HG03571 (cell line): Measurements from ENCODE around the gene ZSWIM6.
A peak's percentile ranks its signal among the peaks of the same experiment; 100 is the strongest.
"Not testable (repeated sequence)": the region's sequence is repeated elsewhere in the genome, so short reads cannot be mapped to it uniquely, and the experiment has no call there.

ENCODE experiments used
- ATAC-seq: cut with Tn5 transposase; IDR thresholded peaks from one replicate; pipeline ENCODE4 v1.9.1; 2021; ENCODE audit not compliant: unreplicated experiment

ZSWIM6 gene

DNA sequence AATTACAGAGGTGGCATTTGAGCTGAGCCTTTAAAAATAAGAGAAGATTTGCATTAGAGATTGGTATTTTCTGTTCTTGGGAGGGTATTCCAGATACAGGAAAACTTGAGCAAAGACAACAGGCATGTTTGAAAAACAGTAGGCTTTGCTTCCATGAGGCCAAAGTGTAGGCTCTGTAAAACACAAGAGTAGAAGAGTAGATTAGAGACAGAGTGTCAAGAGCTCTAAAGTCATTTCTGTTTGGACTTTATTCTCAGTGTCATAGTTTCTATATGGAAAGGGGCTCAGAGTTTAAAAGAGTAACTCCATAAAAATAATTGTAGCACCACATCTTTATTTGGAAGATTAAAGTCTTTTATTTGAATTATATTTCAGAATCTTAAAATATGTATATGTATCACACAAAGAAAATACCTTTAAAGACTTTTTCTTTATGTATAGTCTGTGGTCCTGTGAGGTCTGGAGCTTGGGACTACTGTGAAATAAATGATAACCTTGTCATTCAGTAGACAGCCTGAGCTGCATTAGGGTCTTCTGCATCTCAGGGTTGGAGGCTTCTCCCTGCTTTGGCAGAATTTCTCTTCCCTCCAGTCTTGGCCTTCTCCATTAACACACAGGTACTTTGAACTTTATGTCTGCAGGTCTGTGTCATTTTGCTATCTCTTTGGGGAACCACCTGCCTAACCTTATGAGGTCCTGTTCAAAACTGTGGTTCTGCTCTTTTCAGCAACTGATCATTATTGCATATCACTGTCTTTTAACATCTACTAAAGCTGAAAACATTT, 73.6 kb downstream of the ZSWIM6 start:
- no peak for ATAC-seq

DNA sequence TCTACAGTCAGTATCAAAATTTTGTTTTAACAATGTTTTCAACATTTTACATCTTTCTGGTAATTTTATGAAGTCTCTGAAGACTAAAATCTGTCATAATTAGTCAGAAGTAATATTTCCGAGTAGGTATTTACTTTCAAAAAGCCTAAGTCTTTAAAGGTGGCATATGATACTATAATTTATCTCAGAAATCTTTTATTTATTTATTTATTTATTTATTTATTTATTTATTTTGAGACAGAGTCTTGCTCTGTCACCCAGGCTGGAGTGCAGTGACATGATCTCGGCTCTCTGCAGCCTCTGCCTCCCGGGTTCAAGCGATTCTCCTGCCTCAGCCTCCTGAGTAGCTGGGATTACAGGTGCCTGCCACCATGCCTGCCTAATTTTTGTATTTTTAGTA, 74.4 kb downstream of the ZSWIM6 start:
- ATAC-seq = not testable (repeated sequence)

DNA sequence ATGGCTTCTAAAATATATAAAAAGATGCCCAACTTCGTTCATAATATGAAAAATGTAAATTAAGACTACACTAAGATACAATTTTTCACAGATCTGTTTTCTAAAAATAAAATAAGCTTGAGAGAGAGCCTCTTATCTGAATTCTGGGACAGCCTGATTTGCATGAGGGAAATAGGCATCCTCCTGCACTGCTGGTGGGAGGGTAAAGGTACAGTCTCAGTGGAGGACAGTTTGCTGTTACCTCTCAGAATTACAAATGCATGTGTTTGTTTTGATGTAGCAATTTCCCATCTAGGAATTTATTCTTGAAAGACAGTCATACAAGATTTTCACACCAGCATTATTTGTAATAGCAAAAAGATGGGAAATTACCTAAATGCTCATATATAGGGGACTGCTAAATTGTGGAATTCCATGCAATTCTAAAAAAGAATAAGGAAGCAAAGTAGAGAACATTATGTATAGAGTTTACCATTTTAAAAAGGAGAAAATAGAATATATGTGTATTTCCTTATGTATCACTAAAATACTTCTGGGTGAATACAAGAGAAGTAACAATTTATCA, 75.7 kb downstream of the ZSWIM6 start:
- no peak for ATAC-seq

DNA sequence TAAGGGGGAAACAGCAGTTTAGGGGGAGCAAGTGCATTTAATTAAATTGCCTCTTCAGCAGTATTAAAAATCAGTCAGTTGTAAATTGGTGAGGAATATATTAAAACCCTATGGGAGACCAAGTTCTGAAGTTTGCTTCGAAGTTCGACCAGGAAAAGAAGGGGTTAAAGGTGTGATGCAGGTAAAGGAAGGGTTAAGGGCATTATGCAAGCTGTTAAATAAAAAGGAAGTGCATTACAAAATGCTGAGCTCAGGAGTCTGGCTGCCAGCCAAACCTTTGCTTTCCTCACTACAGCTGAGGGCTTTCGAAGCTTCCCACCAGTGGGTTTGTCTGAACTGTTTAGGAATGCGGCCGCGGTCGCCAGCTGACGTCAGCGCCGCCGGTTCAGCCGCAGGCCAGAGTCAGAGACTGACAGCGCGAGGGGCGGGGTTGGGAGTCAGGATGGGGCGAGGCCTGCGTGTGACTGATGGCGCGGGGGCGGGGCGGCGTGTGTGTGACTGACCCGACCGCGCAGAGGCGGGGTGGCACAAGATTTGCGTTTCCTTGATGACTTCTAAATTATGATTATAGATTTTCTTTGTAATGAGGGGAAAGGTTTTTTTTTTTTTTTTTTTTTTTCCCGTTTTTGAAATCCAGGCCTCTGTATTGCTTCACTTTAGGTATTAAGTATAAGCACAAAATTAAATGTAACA, 76.6 kb downstream of the ZSWIM6 start:
- peak; percentile 100 for ATAC-seq

DNA sequence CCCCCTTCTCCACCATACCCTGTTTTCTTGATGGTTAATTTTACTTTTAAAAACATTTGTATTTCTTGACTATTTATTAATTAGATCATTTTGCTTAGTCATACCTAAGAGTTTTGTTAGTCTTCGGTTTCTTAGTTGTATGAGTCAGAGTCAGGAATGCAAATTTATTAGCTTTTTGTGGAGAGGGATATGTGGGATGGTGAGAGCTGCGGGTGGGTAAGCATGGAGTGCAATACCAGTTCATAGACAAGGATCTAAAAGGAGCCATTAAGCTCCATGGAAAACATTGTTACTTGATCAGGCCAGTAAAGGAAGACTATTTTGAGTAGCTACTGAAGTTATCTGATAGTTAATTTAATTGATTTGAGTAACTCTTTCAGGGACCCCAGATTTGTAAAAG, 77.5 kb downstream of the ZSWIM6 start:
- no peak for ATAC-seq

DNA sequence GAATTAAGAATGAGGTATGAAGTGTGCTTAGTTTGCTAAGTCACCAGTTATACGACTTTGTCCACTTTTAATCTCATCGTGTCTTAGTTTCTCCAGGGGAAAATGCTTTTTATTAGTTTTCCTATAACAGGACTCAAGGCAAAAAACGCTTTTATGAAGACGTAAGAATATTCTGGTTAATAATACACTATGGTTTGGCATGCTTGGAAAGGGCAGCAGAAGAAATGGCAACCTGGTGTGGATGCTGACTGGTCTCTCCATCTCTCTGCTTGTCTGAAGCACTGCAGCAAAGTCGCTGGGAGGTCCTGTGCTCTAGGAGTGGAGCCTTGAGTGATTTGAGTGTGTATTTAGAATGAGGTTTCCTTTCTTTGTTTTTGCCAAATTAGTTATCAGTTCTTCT, 78.8 kb downstream of the ZSWIM6 start:
- ATAC-seq = no peak

DNA sequence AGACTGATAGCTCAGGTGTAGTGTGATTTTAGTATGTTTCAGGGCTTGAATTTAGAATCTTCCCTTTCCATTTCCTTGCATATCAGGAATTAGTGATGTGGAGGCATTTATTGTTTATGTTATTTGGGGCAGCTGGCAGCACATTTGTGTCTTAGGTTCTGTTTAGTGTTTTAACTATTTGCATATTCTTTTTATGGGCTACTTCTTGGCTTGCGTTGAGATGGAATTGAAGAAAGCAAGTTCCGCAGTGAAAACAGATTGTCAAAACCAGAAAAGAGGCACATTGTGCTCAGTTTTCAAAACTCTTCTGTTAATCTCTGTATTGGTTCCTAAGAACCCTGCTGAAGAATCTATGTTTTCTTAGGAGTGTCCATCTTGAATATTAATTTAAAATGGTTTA, 80.3 kb downstream of the ZSWIM6 start:
- no peak for ATAC-seq

DNA sequence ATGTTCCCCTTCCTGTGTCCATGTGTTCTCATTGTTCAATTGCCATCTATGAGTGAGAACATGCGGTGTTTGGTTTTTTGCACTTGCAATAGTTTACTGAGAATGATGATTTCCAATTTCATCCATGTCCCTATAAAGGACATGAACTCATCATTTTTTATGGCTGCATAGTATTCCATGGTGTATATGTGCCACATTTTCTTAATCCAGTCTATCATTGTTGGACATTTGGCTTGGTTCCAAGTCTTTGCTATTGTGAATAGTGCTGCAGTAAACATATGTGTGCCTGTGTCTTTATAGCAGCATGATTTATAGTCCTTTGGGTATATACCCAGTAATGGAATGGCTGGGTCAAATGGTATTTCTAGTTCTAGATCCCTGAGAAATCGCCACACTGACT, 81.1 kb downstream of the ZSWIM6 start:
- not testable (repeated sequence) for ATAC-seq

DNA sequence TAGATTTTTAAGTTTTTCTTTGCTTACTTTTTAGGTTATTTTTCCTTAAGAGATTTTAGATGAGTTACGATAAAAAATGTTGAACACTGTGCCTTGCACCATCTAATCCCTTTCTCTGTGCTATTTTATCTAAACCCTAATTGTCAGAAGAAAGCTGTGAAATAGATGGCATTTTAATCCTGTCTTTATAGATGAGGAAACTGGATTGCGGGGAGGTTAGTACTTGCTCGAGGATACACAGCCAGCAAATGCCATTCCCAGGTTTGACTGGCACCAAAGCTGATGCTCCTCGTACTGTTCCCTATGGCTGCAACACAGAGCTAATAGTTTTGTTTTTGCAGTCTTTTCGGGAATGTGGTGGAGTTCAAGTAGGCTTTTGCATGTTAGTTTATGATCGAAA, 82.7 kb downstream of the ZSWIM6 start:
- ATAC-seq = no peak

DNA sequence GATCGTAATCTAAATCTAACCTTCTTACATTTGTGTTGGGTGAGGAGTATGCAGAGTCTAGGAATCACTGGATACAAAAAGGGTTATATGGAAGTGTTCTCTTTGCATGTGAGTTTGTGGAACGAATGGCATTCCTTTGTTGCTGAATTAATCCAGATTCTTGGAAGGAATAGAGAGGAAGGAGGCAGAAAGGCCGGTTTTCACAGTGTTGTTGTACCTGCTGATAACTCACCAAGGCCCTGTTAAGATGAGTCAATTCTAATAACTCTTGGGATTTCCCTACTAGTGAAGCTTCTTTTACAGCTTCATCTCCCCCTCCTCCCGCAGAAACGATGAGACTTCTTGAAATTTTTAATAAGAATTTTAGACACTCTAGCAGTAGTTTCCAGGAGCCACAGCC, 84.0 kb downstream of the ZSWIM6 start:
- no peak for ATAC-seq

DNA sequence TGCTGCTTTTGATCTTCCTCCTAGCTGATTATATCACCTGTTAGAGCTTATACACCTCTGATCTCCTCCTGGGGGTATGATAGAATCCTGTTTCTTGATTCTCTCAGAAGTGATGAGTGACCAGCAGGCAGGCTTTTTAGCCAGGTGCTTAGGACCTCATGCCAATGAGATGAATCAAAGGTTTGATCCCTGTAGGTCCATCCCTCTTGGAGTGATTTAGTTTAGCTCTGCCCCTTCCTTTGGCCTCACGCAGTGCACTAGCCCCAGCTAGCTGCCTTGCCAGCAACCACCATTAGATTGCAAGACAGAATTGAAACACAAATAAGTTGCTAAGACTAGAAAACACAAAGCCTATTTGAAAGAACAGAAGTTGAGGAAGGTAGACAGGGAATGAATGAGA, 84.4 kb downstream of the ZSWIM6 start:
- no peak for ATAC-seq

DNA sequence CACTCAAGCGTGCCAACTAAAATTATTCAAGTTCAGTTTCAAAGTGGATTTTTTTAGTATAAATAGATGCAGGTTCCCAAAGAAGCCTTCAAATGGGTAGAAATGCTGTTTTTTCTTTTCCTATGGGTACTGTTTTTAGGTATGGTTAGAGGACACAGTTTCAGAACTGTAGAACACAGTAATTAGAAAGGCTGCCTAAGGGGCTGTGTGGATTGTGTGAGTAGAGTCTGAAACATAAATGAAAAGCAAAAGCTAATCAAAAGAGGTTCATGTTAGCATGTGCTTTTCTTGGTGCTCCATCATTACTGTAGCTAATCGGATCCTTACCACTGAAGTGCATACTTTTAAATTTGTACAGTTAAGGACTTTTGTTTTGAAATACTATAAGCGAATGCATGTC, 85.3 kb downstream of the ZSWIM6 start:
- no peak for ATAC-seq

DNA sequence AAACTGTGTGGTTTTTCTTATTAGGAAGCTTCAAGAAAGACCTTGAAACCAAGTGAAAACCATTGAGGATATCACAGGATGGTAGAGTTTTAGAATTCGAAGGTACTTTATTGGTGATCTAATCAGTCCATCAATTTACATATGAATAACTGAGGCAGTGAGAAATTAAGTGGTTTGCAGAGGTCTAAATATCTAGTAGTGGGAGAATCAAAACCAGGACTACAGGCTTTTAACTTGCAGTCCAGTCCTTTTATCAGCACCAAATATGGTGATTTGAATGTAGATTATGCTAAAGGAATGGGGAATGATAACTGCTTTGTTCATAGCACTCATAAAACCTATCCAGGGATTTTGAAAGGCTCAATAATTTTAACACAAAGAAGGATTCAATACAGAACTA, 85.8 kb downstream of the ZSWIM6 start:
- ATAC-seq = no peak

DNA sequence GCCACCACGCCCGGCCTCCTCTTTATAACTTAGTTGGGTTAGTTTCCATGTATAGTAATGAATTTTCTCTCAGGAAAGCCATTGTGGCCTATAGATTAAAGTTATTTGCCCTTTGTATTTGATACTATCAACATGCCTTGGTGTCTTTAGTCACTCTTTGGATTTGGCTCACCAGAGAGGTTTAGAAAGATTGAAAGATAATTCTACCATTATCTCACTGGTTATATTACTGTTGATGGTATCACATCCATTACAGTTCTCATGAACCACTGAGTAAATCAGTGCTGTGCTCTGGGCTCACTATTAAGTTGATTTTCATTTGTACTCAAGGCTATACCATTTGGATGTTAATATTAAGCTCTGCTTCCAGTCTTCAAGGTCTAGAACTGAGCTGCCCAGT, 87.0 kb downstream of the ZSWIM6 start:
- ATAC-seq = no peak

DNA sequence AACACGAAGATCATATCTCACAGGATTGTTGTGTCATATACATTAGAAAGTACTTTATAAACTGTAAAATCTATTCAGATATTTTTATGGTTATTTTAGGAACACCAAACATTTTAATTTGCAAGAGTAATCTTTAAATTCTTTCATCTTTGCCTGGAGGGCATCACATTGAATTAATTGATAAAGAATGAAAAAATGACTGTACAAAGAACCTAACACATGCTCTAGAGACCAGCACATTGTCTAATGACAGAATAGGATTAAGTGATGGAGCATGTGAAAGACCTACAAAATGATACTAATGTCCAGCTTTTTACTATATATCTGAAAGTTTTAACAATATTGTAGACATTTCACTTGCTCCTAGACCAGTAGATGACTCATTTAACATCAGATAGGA, 88.0 kb downstream of the ZSWIM6 start:
- no peak for ATAC-seq

DNA sequence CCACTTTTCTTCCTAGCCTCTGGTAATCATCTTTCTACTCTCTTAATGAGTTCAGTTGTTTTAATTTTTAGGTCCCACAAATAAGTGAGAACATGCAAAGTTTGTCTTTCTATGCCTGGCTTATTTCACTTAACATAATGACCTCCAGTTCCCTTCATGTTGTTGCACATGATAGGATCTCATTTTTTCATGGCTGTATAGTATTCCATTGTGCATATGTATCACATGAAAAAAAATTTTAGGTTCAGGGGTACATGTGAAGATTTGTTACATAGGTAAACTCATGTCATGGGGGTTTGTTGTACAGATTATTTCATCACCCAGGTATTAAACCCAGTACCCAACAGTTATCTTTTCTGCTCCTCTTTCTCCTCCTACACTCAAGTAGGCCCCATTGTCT, 89.2 kb downstream of the ZSWIM6 start:
- not testable (repeated sequence) for ATAC-seq

DNA sequence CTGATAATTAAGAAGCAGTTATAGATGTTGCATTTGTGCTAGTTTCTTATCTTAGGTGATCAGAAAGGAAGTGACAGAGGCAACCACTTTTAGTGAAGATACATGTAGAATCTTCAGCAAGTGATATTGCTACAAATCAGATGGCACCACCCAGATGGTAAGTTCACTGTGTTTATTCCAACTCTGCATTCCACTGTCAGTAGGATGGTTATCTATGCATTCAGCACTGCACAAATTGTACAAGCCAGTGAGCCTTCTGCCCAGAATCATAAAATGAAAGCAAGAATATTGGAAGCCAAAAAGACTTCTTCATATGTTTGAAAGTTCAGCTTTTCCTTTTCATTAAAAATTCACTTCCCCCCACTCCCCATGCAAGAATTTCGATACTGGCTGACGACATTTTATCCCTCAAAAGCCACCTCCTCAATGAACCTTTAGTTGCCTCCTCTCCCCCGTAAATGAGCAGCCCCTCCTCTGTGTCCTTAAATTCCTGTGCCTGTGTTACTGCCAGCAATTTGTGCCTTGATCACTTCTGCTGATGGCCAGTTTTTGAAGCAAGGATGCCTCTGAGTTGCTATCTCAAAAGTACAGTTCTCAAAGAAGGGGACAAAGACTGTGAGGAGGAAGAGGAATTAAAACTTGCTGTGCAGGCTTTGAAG, 91.6 kb downstream of the ZSWIM6 start:
- ATAC-seq = no peak

DNA sequence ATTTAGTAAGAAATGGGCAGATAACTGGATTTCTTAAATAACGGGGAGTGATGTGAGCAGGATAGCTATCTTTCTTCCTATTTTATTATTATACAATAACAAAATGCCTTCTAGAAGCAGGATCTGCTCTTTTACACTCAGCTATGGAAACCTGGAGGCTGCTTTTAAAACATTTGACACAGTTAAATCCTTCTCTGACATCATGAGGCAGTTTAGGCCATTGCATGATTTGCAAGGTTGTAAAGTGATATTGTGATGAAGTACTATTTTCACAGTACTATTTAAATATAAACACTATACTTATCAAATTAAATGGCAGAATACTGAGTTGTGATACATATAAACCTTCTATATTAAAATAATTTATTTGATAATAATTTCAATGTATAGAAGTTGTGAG, 93.9 kb downstream of the ZSWIM6 start:
- ATAC-seq = no peak

DNA sequence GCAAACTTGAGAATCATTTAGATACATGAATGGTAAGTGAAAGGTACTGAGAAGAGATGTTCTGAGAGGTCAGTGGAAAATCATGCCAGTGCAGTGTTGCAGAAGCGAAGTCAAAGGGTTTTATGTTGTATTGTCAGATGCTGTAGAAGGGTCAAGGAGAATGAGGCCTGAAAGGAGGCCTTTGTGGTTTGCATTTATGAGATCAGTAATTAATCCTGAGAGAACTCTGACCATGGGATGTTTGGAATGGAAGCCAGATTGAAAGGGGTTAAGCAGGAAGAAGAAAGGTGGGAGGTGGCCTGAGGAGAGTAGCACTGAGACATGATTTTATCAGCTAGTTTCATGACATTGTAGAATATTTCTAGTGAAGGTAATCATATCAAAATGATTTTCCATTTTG, 97.8 kb downstream of the ZSWIM6 start:
- ATAC-seq = no peak

DNA sequence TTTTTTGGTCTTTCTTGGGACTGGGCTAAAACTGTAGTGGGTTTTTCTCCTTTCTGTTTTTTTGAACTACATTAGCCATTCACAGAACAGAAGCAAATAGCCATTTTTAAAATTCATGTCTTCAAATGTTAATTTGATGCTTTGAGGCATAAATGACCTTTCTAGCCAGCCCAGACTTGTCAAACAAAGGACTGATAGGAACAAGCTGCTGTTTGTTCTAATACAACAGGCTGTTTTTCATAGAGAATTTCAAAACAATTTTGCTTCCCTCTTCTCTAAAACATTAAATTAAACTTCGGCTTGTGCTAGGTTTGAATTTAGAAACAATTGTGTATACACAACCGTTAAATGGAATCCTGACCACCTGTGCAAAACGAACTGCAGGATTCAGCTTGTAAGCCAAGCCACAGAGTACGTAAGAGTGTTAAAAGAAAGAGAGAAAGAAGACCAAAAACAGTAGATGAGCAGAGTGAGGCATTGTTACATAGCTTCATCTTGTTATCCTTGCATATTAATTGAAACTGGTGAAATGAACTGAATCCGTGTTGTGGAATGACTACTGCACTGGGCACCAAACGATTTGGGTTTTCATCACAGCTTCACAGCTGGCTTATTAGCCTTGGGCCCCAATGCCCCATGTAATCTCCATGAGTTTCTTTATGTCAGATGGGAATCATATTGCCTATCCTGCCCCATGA, 100.0 kb downstream of the ZSWIM6 start:
- ATAC-seq = no peak

DNA sequence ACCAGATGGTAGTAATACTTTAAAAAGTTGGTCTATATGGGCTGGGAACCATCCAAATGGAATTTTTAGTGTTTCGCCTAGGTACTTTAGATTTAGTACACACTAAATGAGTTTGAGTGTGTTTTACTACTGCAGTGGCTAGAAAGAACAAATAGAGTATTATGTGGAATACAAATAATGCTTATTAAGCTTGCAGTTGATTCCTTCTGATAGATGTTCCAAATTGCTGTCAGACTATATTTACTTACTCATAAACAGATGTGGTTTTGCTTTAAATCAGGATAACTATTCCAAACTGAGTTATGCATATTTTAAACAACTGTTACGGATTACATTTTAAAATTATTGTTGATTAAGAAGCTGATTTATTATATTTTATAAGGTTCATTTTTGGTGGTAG, 103.3 kb downstream of the ZSWIM6 start:
- ATAC-seq = no peak
